Naive B cell (primary cell): Measurements from ENCODE around the gene CA11. TPM values are rescaled to one million over a fixed set of nuclear protein-coding genes. Genes with fewer than 3 reads are reported as not detected.

ENCODE experiments used
- ATAC-seq, 2 donors: fragments of 150-1000 bp; cut with Tn5 transposase; 2 replicates each; pipeline ENCODE4 v1.10.0; 2021; ENCODE audit warnings: low read depth in 2 of 2, mild to moderate bottlenecking in 2 of 2, moderate library complexity in 2 of 2
- DNase-seq: peaks from one replicate; pipeline ENCODE4 v3.0.0; 2022
- H3K27ac Mint-ChIP-seq, 6 donors: one replicate each; pipeline ENCODE4 v1.8.0; 2020 to 2022; ENCODE audit warnings: mild to moderate bottlenecking in 6 of 6, mixed read lengths in 6 of 6, moderate library complexity in 5 of 6, inconsistent platforms in 2 of 6
- H3K27me3 Mint-ChIP-seq, 3 donors: one replicate each; pipeline ENCODE4 v1.8.0; 2021 to 2022; ENCODE audit warnings: mixed read lengths in 3 of 3, mild to moderate bottlenecking in 1 of 3
- H3K36me3 Mint-ChIP-seq, 2 donors: one replicate each; pipeline ENCODE4 v1.8.0; 2020 to 2022; ENCODE audit warnings: mixed read lengths in 2 of 2, inconsistent platforms in 1 of 2, mild to moderate bottlenecking in 1 of 2
- H3K4me1 Mint-ChIP-seq, 3 donors: one replicate each; pipeline ENCODE4 v1.8.0; 2020 to 2022; ENCODE audit warnings: mixed read lengths in 3 of 3, inconsistent platforms in 1 of 3, mild to moderate bottlenecking in 1 of 3, moderate library complexity in 1 of 3
- H3K4me3 Mint-ChIP-seq, 8 donors: one replicate each; pipeline ENCODE4 v1.8.0; 2020 to 2022; ENCODE audit warnings: mild to moderate bottlenecking in 8 of 8, mixed read lengths in 8 of 8, moderate library complexity in 8 of 8, inconsistent platforms in 2 of 8
- H3K9me3 Mint-ChIP-seq, 7 donors: one replicate each; pipeline ENCODE4 v1.8.0; 2020 to 2022; ENCODE audit warnings: mixed read lengths in 7 of 7, mild to moderate bottlenecking in 5 of 7, inconsistent platforms in 2 of 7, moderate library complexity in 1 of 7
- polyA plus RNA-seq, 6 donors: library from polyadenylated mRNA; unstranded; fragments of 300-500 nt; fragmentation: Illumina TruSeq; gene quantifications; one replicate each; pipeline ENCODE4 v1.2.3, GENCODE V29; 2021; ENCODE audit warnings: low read depth in 6 of 6

CA11 gene
- polyA plus RNA-seq, 6 donors from 2014 or later, result 2.8 to 15.2 (median 10.6) TPM

- H3K27ac Mint-ChIP-seq, result peak overlapping the region in 1 of 6 donors; percentile 66
- DNase-seq (no peak), ATAC-seq (no peak)
- peaks cover 5 to 7% of the 10 kb centered on the region in 2 donors for H3K36me3 Mint-ChIP-seq
- no peaks in the 10 kb centered on the region for H3K9me3 Mint-ChIP-seq
- H3K4me1 Mint-ChIP-seq, result peaks cover 23 to 43% (median 31%) of the 10 kb centered on the region in 3 donors
- no peak overlapping the region for H3K4me3 Mint-ChIP-seq
- no peaks in the 10 kb centered on the region for H3K27me3 Mint-ChIP-seq
Observed at GRCh38 chr19:48627865-48628314, 18.1 kb downstream of the CA11 start.

- H3K4me1 Mint-ChIP-seq, result peaks cover 26 to 47% (median 30%) of the 10 kb centered on the region in 3 donors
- DNase-seq (no peak), ATAC-seq (no peak)
- H3K27ac Mint-ChIP-seq, result peak overlapping the region in 1 of 6 donors; percentile 66
- H3K36me3 Mint-ChIP-seq, result peaks cover 5 to 7% of the 10 kb centered on the region in 2 donors
- H3K27me3 Mint-ChIP-seq, result no peaks in the 10 kb centered on the region
- no peaks in the 10 kb centered on the region for H3K9me3 Mint-ChIP-seq
- H3K4me3 Mint-ChIP-seq, result peak overlapping the region in 1 of 8 donors; percentile 55
Observed at GRCh38 chr19:48627201-48627864, 18.7 kb downstream of the CA11 start.

DNA sequence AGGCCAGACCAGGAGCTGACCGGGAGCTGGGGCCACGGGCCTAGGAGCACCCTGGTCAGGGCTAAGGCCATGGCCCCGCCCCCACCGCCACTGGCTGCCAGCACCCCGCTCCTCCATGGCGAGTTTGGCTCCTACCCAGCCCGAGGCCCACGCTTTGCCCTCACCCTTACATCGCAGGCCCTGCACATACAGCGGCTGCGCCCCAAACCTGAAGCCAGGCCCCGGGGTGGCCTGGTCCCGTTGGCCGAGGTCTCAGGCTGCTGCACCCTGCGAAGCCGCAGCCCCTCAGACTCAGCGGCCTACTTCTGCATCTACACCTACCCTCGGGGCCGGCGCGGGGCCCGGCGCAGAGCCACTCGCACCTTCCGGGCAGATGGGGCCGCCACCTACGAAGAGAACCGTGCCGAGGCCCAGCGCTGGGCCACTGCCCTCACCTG is 20.1 kb downstream of the CA11 start:
- peaks cover 5 to 7% of the 10 kb centered on the region in 2 donors for H3K36me3 Mint-ChIP-seq
- no peak overlapping the region for H3K27ac Mint-ChIP-seq
- no peaks in the 10 kb centered on the region for H3K27me3 Mint-ChIP-seq
- ATAC-seq (no peak), DNase-seq (no peak)
- no peaks in the 10 kb centered on the region for H3K9me3 Mint-ChIP-seq
- H3K4me1 Mint-ChIP-seq, result peaks cover 26 to 43% (median 26%) of the 10 kb centered on the region in 3 donors
- H3K4me3 Mint-ChIP-seq, result peak overlapping the region in 1 of 8 donors; percentile 28

GRCh38 chr19:48624791-48625723 is 20.9 kb downstream of the CA11 start:
- ATAC-seq, result no peak
- Mint-ChIP-seq H3K9me3 (no peaks in the 10 kb centered on the region), H3K27ac (peak overlapping the region in 3 of 6 donors; percentile 11 to 91 (median 89)), H3K4me1 (peaks cover 26 to 38% (median 30%) of the 10 kb centered on the region in 3 donors), H3K27me3 (no peaks in the 10 kb centered on the region), H3K4me3 (peak overlapping the region; percentile 6 to 81 (median 68)), H3K36me3 (peaks cover 5 to 7% of the 10 kb centered on the region in 2 donors)
- no peak for DNase-seq

- H3K4me3 Mint-ChIP-seq, result peak overlapping the region; percentile 79 to 97 (median 90)
- H3K9me3 Mint-ChIP-seq, result no peaks in the 10 kb centered on the region
- ATAC-seq, result peak; percentile 72 to 73
- no peaks in the 10 kb centered on the region for H3K27me3 Mint-ChIP-seq
- peak overlapping the region; percentile 75 to 97 (median 94) for H3K27ac Mint-ChIP-seq
- DNase-seq, result peak; percentile 94
- H3K4me1 Mint-ChIP-seq, result peaks cover 32 to 46% (median 38%) of the 10 kb centered on the region in 3 donors
- peaks cover 5 to 7% of the 10 kb centered on the region in 2 donors for H3K36me3 Mint-ChIP-seq
Observed at GRCh38 chr19:48624067-48624594, 21.9 kb downstream of the CA11 start.

DNA sequence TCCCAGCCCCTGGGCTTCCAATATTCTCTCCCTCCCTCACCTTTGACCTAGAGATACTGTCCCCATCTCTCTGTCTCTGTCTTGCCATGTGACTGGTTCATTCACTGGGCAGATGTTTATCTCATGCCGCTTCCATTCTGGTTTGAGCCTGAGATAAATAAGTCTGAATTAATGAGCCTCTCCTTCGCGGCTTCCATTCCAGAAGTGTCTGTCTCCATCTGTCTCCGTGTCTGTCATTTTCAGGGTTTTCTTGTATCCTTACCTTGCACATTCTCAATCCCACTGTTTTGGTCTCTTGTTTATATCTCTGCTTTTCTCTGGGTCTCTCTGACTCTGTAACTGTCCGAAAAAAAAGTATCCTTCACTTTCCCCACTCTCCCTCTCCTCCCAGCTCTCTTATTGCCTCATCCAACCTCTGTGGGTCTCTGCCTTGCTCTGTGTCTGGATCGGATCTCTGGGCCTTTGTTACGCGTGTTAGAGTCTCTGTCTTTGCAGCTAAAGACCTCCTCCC is 22.4 kb downstream of the CA11 start:
- no peak for ATAC-seq
- Mint-ChIP-seq H3K27me3 (no peaks in the 10 kb centered on the region), H3K9me3 (no peaks in the 10 kb centered on the region), H3K27ac (peak overlapping the region; percentile 75 to 97 (median 94)), H3K4me3 (peak overlapping the region; percentile 79 to 97 (median 90)), H3K36me3 (peaks cover 5 to 7% of the 10 kb centered on the region in 2 donors), H3K4me1 (peaks cover 34 to 49% (median 39%) of the 10 kb centered on the region in 3 donors)
- DNase-seq, result no peak

- DNase-seq (no peak), ATAC-seq (no peak)
- Mint-ChIP-seq H3K4me1 (peaks cover 48 to 57% (median 57%) of the 10 kb centered on the region in 3 donors), H3K9me3 (no peaks in the 10 kb centered on the region), H3K4me3 (peak overlapping the region; percentile 90 to 99 (median 97)), H3K36me3 (peaks cover 5 to 7% of the 10 kb centered on the region in 2 donors), H3K27me3 (no peaks in the 10 kb centered on the region), H3K27ac (peak overlapping the region; percentile 96 to 98 (median 98))
Observed at GRCh38 chr19:48619692-48620585, 26.0 kb downstream of the CA11 start.

GRCh38 chr19:48618916-48619691 is 26.9 kb downstream of the CA11 start, which contains the start of the genes RPL18 and SPHK2:
Gene RPL18, minus strand, starts transcription at chr19:48619178. Its CDS starts 35 bp downstream, at chr19:48619143.
Gene SPHK2, plus strand, starts transcription at chr19:48619506. Its CDS starts 1,009 bp downstream, at chr19:48620515.
- no peaks in the 10 kb centered on the region for H3K9me3 Mint-ChIP-seq
- H3K4me3 Mint-ChIP-seq, result peak within 1 kb of the TSS; percentile 90 to 99 (median 97)
- H3K36me3 Mint-ChIP-seq, result peaks cover 5 to 6% of the 10 kb centered on the region in 2 donors
- no peaks in the 10 kb centered on the region for H3K27me3 Mint-ChIP-seq
- H3K27ac Mint-ChIP-seq, result peak within 1 kb of the TSS; percentile 96 to 98 (median 98)
- peaks cover 44 to 53% (median 50%) of the 10 kb centered on the region in 3 donors for H3K4me1 Mint-ChIP-seq
- ATAC-seq (peak; percentile 80 to 84), DNase-seq (peak; percentile 96)

GRCh38 chr19:48618278-48618915 is 27.6 kb downstream of the CA11 start:
- peak overlapping the region; percentile 90 to 99 (median 97) for H3K4me3 Mint-ChIP-seq
- no peaks in the 10 kb centered on the region for H3K27me3 Mint-ChIP-seq
- H3K27ac Mint-ChIP-seq, result peak overlapping the region; percentile 96 to 98 (median 98)
- peaks cover 43 to 51% (median 50%) of the 10 kb centered on the region in 3 donors for H3K4me1 Mint-ChIP-seq
- H3K9me3 Mint-ChIP-seq, result no peaks in the 10 kb centered on the region
- no peak for ATAC-seq
- H3K36me3 Mint-ChIP-seq, result no peaks in the 10 kb centered on the region
- DNase-seq, result no peak

DNA sequence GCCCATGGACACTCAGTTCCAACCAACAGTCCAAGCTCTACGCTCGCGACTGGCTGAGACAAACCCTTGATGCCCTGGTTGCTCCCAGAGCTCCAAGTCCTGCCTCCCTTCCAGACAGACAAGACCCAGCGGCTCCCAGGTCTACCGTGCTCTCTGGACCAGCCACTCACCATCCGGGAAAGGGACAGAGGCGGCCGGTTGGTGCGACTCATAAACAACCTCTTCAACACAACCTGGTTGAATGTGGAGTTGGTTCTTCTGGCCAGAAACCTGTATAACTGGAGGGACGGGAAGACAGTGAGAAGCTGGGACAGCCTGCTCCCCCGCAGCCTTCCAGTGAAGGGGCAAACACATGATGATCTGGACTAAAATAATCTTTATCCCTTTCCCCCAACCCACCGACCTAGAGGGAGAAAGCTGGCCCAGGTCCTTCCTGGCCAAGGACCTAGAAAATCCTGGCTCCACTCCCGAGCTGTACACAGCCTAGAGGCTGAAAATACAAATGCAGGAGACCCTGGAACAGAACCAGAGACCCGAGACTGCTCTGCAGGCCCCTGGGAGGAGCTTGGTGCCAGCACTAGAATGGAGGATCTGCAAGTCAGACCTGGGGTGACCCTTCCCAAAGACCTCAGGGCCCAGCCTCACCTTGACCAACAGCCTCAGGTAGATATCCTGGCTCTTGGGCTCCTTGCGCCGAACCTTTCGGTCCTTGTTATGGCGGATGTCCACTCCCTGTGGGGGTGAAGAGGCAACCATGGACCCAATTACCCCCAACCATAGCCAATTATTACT is 28.6 kb downstream of the CA11 start:
- Mint-ChIP-seq H3K27ac (peak overlapping the region in 3 of 6 donors; percentile 26 to 98 (median 98)), H3K4me1 (peaks cover 37 to 45% (median 44%) of the 10 kb centered on the region in 3 donors), H3K9me3 (no peaks in the 10 kb centered on the region), H3K27me3 (no peaks in the 10 kb centered on the region), H3K4me3 (peak overlapping the region; percentile 90 to 99 (median 97)), H3K36me3 (no peaks in the 10 kb centered on the region)
- no peak for ATAC-seq
- DNase-seq, result no peak
